Activated T-cell treated with anti-CD3 and anti-CD28 coated beads for 4 hours (primary cell): ENCODE data around the gene GPC6.
"Not testable (repeated sequence)": the region's sequence is repeated elsewhere in the genome, so short reads cannot be mapped to it uniquely, and the experiment has no call there.

ENCODE experiments used
- DNase-seq: peaks from one replicate; pipeline ENCODE4 v3.0.0-alpha.2; 2020

GPC6 gene

GRCh38 chr13:93270769-93271742 lies 44.4 kb downstream of the GPC6 start:
- DNase-seq = no peak

- DNase-seq = no peak
These were observed 53.4 kb downstream of the GPC6 start for GRCh38 chr13:93279982-93280381.

GRCh38 chr13:93280688-93281087 lies 54.1 kb downstream of the GPC6 start:
- no peak for DNase-seq

GRCh38 chr13:93283255-93283654 lies 56.6 kb downstream of the GPC6 start:
- no peak for DNase-seq

GRCh38 chr13:93284064-93284463 lies 57.5 kb downstream of the GPC6 start:
- DNase-seq = no peak

- no peak for DNase-seq
These were observed 59.4 kb downstream of the GPC6 start for GRCh38 chr13:93286047-93286446.

GRCh38 chr13:93289053-93289452 lies 62.4 kb downstream of the GPC6 start:
- no peak for DNase-seq

GRCh38 chr13:93289842-93290241 lies 63.2 kb downstream of the GPC6 start:
- no peak for DNase-seq

- DNase-seq = no peak
These were observed 63.9 kb downstream of the GPC6 start for GRCh38 chr13:93290503-93290902.

- no peak for DNase-seq
These were observed 65.8 kb downstream of the GPC6 start for GRCh38 chr13:93292366-93292765.

GRCh38 chr13:93293710-93294109 lies 67.1 kb downstream of the GPC6 start:
- DNase-seq = no peak

- DNase-seq = no peak
These were observed 70.0 kb downstream of the GPC6 start for GRCh38 chr13:93296584-93296983.

GRCh38 chr13:93298713-93299112 lies 72.1 kb downstream of the GPC6 start:
- DNase-seq = no peak

GRCh38 chr13:93304134-93304533 lies 77.5 kb downstream of the GPC6 start:
- DNase-seq = no peak

GRCh38 chr13:93304868-93305613 lies 78.4 kb downstream of the GPC6 start:
- no peak for DNase-seq

GRCh38 chr13:93305886-93306285 lies 79.3 kb downstream of the GPC6 start:
- no peak for DNase-seq

GRCh38 chr13:93307136-93307535 lies 80.5 kb downstream of the GPC6 start:
- DNase-seq = no peak

GRCh38 chr13:93307651-93308050 lies 81.0 kb downstream of the GPC6 start:
- DNase-seq = no peak

- DNase-seq = no peak
These were observed 83.4 kb downstream of the GPC6 start for GRCh38 chr13:93309886-93310523.

- no peak for DNase-seq
These were observed 90.2 kb downstream of the GPC6 start for GRCh38 chr13:93316841-93317240.

GRCh38 chr13:93318534-93319254 lies 92.1 kb downstream of the GPC6 start:
- no peak for DNase-seq

- DNase-seq = no peak
These were observed 94.3 kb downstream of the GPC6 start for GRCh38 chr13:93320942-93321341.

GRCh38 chr13:93323880-93324279 lies 97.3 kb downstream of the GPC6 start:
- not testable (repeated sequence) for DNase-seq
